Measurements from ENCODE around the gene ZNRF1. TPM values are rescaled to one million over a fixed set of nuclear protein-coding genes. Genes with fewer than 3 reads are reported as not detected.

Gene ZNRF1
- total and polyA plus RNA-seq, 2 of the 13 experiments (the other 11 are each of a cell fraction or from before 2014, with no cell fraction given) = 43.9 to 58.7 TPM

GRCh38 chr16:75112734-75113491 is 114.1 kb downstream of the ZNRF1 start (continued):
- TF ChIP-seq GABPB1 (CRISPR knock-in tag; IDR thresholded peaks at IDR 0.05) (no peak), TFAP4 (IDR thresholded peaks at IDR 0.05; ENCODE audit: borderline replicate concordance, low read depth) (peak; percentile 11; the same call in 1 of the 2 replicates), ZNF724P (CRISPR knock-in tag; IDR thresholded peaks at IDR 0.05; ENCODE audit: borderline replicate concordance) (no peak), GATA4 (IDR thresholded peaks at IDR 0.05; ENCODE audit: borderline replicate concordance, low read depth) (no peak), ZBTB14 (CRISPR knock-in tag; IDR thresholded peaks at IDR 0.05) (no peak), ZNF556 (CRISPR knock-in tag; IDR thresholded peaks at IDR 0.05; ENCODE audit: borderline replicate concordance) (no peak), RERE (CRISPR knock-in tag; IDR thresholded peaks at IDR 0.05; ENCODE audit: low read depth) (no peak), RFX5 (IDR thresholded peaks at IDR 0.05; ENCODE audit: low read depth, low read length) (no peak), ZBTB2 (CRISPR knock-in tag; IDR thresholded peaks at IDR 0.05; ENCODE audit: low read depth) (no peak), ZNF451 (CRISPR knock-in tag; IDR thresholded peaks at IDR 0.05) (0 out of 2 replicates have a peak, but pooled peaks have one; percentile 33), STAG1 (CRISPR knock-in tag; IDR thresholded peaks at IDR 0.05) (no peak), ZNF44 (CRISPR knock-in tag; IDR thresholded peaks at IDR 0.05) (no peak), PAXIP1 (CRISPR knock-in tag; conservative IDR thresholded peaks at IDR 0.05) (peak; percentile 16; the same call in 1 of the 2 replicates), ZBTB37 (CRISPR knock-in tag; IDR thresholded peaks at IDR 0.05) (no peak)

All from HepG2 (cell line).